ENCODE measurements around the gene FMN1.
A peak's percentile ranks its signal among the peaks of the same experiment; 100 is the strongest.
"Not testable (repeated sequence)": the region's sequence is repeated elsewhere in the genome, so short reads cannot be mapped to it uniquely, and the experiment has no call there.

Gene FMN1

GRCh38 chr15:32856753-32857152 is 337.8 kb downstream of the FMN1 start:
- peak overlapping the region in 6 of 21 experiments; percentile 0 to 63 (median 43) for H3K27ac ChIP-seq
- H3K4me3 ChIP-seq, result no peak overlapping the region

- Histone ChIP-seq H3K4me3 (no peak overlapping the region), H3K27ac (peak overlapping the region in 7 of 21 experiments; percentile 39 to 65 (median 55))
Measured at GRCh38 chr15:32855942-32856341, 338.6 kb downstream of the FMN1 start.

- H3K4me3 ChIP-seq, result no peak overlapping the region
- H3K27ac ChIP-seq, result peak overlapping the region in 2 of 21 experiments; percentile 42
Measured at GRCh38 chr15:32853592-32853991, 340.9 kb downstream of the FMN1 start.

- Histone ChIP-seq H3K27ac (peak overlapping the region in 3 of 21 experiments; percentile 43 to 69 (median 50)), H3K4me3 (no peak overlapping the region)
Measured at GRCh38 chr15:32852771-32853170, 341.7 kb downstream of the FMN1 start.

- no peak overlapping the region for H3K4me3 ChIP-seq
- peak overlapping the region in 5 of 21 experiments; percentile 23 to 69 (median 43) for H3K27ac ChIP-seq
Measured at GRCh38 chr15:32852017-32852416, 342.5 kb downstream of the FMN1 start.

GRCh38 chr15:32851572-32851971 is 342.9 kb downstream of the FMN1 start:
- H3K4me3 ChIP-seq, result no peak overlapping the region
- peak overlapping the region in 7 of 21 experiments; percentile 4 to 69 (median 43) for H3K27ac ChIP-seq

- H3K4me3 ChIP-seq, result no peak overlapping the region
- peak overlapping the region in 5 of 21 experiments; percentile 21 to 70 (median 43) for H3K27ac ChIP-seq
Measured at GRCh38 chr15:32849769-32850668, 344.5 kb downstream of the FMN1 start.

GRCh38 chr15:32846671-32847070 is 347.8 kb downstream of the FMN1 start:
- H3K27ac ChIP-seq, H3K4me3 ChIP-seq: not testable (repeated sequence)

GRCh38 chr15:32844118-32844711 is 350.3 kb downstream of the FMN1 start:
- Histone ChIP-seq H3K27ac (no peak overlapping the region), H3K4me3 (no peak overlapping the region)

- no peak overlapping the region for H3K4me3 ChIP-seq
- peak overlapping the region in 3 of 21 experiments; percentile 25 to 72 (median 40) for H3K27ac ChIP-seq
Measured at GRCh38 chr15:32843219-32843815, 351.2 kb downstream of the FMN1 start.

- peak overlapping the region in 3 of 21 experiments; percentile 13 to 72 (median 40) for H3K27ac ChIP-seq
- no peak overlapping the region for H3K4me3 ChIP-seq
Measured at GRCh38 chr15:32842081-32842480, 352.4 kb downstream of the FMN1 start.

- peak overlapping the region in 6 of 21 experiments; percentile 7 to 72 (median 38) for H3K27ac ChIP-seq
- no peak overlapping the region for H3K4me3 ChIP-seq
Measured at GRCh38 chr15:32840507-32841245, 353.8 kb downstream of the FMN1 start.

- Histone ChIP-seq H3K27ac (peak overlapping the region in 7 of 21 experiments; percentile 4 to 72 (median 59)), H3K4me3 (no peak overlapping the region)
Measured at GRCh38 chr15:32838820-32839219, 355.7 kb downstream of the FMN1 start.

GRCh38 chr15:32838338-32838737 is 356.2 kb downstream of the FMN1 start:
- Histone ChIP-seq H3K27ac (peak overlapping the region in 4 of 21 experiments; percentile 32 to 72 (median 60)), H3K4me3 (no peak overlapping the region)

GRCh38 chr15:32837935-32838334 is 356.6 kb downstream of the FMN1 start:
- Histone ChIP-seq H3K27ac (peak overlapping the region in 4 of 21 experiments; percentile 32 to 72 (median 60)), H3K4me3 (no peak overlapping the region)

GRCh38 chr15:32834156-32834555 is 360.4 kb downstream of the FMN1 start:
- H3K4me3 ChIP-seq, result no peak overlapping the region

GRCh38 chr15:32833379-32833821 is 361.1 kb downstream of the FMN1 start:
- H3K27ac ChIP-seq, result peak overlapping the region in 2 of 21 experiments; percentile 0 to 54
- no peak overlapping the region for H3K4me3 ChIP-seq

More at GRCh38 chr15:32834156-32834555, 360.4 kb downstream of the FMN1 start:
- peak overlapping the region in 1 of 21 experiments; percentile 54 for H3K27ac ChIP-seq

GRCh38 chr15:32831485-32831884 is 363.0 kb downstream of the FMN1 start:
- no peak overlapping the region for H3K27ac ChIP-seq
- H3K4me3 ChIP-seq, result no peak overlapping the region

GRCh38 chr15:32830241-32830640 is 364.3 kb downstream of the FMN1 start:
- Histone ChIP-seq H3K27ac (peak overlapping the region in 1 of 21 experiments; percentile 71), H3K4me3 (no peak overlapping the region)
